GM18519 (cell line): Measurements from ENCODE around the gene GUCY2D.
"Not testable (repeated sequence)": the region's sequence is repeated elsewhere in the genome, so short reads cannot be mapped to it uniquely, and the experiment has no call there.

ENCODE experiments used
- ATAC-seq: cut with Tn5 transposase; IDR thresholded peaks from one replicate; pipeline ENCODE4 v1.9.1; 2021; ENCODE audit warnings: mild to moderate bottlenecking, moderate library complexity; ENCODE audit not compliant: unreplicated experiment, low FRiP score

The GUCY2D gene

DNA sequence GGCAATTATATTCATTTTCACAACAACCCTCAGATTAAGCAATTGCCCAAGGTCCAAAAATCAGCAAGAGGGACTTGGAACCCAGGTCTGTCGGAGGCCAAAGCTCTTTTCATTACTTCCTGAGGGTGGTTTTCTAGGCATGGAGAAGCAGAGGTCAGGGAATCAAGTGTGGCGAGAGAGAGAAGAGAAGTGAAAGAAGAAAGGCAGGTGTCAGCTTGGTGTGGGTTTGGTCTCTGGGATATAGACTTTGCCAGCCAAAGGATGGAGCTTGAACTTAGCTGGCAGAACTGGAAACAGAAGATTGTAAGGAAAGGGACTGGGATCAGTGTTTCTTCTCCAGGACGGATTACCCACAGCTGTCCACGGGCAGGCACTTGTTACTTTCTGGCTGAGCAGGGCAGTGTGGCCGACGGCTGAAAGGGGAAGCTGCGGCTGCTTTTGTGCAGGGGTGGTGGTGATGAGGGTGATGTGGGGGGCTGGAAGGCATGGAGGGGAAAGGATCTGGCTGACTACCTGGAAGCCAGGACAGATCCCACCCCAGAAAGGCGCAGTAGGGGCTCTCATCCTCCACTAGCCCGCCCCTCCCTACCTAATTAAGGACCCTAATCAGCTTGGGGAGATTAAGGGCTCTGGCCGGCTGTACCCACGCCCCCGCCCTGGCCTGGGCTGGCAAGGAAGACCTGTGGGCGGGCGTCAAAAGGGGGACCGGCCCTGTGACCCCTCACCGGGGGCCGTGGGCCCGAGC, at the start of gene GUCY2D:
Gene GUCY2D, plus strand, starts transcription at position 640 of the 745 bp plus-strand sequence. CDS start 433 bp downstream, outside the sequence.
- ATAC-seq, result no peak

DNA sequence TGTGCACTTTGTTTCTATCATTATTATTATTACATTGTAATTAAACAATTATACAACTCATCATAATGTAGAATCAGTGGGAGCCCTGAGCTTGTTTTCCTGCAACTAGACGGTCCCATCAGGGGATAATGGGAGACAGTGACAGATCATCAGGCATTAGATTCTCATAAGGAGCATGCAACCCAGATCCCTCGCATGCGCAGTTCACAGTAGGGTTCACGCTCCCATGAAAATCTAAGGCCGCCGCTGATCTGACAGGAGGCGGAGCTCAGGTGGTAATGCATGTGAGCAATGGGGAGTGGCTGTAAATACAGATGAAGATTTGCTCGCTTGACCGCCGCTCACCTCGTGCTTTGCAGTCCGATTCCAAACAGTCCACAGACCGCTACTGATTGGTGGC, 49.1 kb upstream of the GUCY2D start:
- not testable (repeated sequence) for ATAC-seq

DNA sequence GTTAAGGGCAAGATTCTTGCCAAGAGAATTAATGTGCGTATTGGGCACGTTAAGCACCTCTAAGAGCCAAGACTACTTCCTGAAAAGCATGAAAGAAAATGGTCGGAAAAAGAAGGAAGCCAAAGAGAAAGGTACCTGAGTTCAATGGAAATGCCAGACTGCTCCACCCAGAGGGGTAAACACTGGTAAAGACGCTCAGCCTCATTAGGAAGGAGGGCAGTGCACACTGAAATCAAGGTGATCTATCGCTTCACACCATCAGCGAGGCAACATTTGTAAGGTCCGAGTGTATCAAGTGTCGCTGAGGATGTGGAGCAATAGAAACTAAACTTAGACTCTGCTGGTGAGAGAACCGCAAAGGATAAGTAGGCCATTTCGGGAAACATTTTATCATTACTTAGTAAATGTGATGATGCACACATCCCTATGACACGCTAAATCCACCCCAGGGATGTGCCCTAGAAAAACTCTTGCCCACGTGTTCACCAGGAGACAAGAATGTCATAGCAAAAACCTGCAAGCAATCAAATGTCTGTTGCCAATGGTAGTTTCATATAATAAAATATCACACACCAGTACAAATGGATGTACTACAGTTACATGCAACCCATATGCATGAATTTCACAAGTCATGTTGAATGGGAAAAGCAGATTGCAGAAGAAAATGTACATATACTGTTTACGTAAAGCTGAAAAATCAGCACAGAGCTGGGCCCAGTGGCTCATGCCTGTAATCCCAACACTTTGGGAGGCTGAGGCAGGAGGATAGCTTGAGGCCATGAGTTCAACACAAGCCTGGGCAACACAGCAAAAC, 46.8 kb upstream of the GUCY2D start:
- ATAC-seq, result no peak

DNA sequence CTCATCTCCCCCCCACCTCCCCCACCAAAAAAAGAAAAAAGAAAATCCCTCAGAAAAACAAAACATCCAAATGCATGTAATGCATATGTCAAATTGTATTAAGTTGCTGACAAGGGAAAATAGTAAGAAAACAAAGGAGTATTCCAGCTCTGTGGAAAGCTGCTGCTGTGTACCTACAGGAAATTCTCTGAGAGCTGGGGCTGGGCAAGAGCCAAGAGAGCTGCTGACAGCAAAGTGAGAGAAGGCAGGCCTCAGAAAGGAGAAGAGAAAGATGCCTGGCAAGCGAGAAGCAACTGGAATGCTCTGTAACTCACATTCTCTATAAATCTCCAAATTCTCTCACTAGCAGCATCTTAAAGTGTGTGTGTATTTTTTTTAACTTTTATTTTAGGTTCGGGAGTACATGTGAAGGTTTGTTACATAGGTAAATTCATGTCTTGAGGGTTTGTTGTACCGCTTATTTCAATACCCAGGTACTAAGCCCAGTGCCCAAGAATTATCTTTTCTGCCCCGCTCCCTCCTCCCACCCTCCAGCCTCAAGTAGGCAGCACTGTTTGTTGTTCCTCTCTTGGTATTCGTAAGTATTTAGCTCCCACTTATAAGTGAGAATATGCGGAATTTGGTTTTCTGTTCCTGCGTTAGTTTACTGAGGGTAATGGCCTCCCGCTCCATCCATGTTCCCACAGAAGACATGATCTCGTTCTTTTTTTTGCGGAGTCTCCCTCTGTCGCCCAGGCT, 46.0 kb upstream of the GUCY2D start:
- ATAC-seq, result no peak

DNA sequence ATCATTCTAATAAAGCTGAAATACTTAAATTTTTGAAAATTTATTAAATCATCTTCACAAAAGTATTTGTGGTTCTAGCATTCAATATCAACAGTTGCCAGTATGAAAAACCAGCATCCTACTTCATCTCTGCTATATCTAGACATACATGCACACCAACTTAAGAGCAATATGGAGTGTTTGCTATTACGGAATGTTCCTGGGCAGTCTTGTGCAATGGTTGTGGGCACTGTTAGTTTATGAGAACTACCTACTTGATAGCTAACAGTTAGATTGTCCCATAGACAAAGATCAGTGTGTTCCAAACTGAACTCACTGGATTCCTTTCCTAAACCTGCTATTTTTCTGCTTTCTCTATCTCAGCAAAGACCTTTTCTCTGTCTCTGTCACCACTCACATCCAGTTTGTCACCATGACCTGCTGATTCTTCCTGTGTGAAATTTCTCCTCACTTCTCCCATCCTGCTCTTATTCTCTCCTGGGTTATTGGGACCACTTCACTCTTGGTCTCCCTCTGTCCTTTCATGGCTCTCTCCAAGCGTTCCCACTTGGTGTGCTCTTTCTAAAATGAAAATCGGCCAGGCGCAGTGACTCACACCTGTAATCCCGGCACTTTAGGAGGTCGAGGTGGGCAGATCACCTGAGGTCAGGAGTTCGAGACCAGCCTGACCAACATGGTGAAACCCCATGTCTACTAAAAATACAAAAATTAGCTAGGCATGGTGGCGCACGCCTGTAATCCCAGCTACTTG, 42.7 kb upstream of the GUCY2D start:
- no peak for ATAC-seq

DNA sequence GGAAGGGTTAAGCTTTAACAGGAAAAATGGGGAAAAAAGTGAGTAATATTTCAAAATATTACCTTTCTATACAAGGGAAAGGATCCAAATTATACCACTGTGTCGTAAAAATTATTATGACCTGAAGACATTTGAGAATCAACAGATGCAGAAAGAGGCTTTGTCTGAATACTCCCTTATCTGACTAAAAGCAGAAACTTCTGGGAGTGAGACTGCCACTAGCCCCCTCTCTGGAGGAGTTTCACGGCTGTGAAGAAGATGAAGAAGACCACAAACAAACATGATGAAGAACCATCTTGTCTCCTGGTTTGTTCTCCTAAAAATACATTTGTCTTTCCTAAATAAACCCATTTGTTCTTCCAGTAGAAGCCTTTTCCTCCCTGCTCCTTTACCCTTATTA, 41.0 kb upstream of the GUCY2D start:
- ATAC-seq, result no peak

DNA sequence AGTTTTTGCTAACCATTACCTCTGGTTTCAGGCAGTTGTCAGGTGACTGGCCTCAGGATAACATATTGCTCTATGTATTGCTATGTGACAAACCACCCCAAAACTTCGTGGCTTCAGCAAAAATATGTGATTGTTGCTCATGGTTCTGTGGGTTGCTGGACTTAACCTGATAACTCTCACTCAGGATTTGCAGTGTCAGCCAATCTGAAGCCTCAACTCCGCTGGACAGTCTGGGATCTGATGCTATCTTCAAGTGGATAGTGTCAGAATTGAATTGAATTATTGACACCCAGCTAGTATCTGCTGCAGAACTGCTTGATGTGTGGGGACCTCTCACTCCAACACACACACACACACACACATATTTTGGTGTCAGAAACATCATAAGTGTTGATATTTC, 34.7 kb upstream of the GUCY2D start:
- ATAC-seq, result no peak

DNA sequence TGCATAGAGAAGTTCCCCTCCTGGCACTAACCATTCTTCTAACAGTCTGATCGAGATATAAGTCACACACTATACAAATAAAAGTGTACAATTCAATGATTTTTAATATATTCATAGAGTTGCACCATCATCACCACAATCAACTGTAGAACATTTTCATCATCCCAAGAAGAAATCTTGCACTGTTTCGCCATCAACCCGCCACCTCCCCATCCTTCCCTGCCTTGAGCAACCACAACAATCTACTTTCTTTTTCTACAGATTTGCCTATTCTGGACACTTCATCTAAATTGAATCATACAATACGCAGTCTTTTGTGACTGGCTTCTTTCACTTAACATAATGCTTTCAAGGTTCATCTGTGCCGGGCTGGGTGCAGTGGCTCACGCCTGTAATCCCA, 33.0 kb upstream of the GUCY2D start:
- ATAC-seq, result no peak

DNA sequence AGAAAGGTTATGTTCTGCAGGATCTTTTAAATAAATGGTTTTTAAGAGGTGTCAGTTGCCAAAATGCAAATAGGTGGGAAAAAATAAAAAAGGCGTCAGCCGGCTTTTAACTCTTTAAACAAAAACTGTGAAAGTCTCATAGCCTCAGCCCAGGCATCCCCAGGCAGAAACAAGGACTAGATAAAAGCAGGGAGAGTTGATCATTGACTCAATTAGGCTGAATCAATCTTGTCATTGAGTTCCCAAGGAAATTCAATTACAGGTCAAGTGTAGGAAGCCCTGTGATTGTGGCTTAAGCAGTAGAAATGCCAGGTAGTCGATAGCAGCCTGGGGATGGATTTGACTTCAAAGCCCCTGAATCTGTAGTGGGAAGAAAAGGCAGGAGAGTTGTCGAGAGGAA, 30.8 kb upstream of the GUCY2D start:
- no peak for ATAC-seq

DNA sequence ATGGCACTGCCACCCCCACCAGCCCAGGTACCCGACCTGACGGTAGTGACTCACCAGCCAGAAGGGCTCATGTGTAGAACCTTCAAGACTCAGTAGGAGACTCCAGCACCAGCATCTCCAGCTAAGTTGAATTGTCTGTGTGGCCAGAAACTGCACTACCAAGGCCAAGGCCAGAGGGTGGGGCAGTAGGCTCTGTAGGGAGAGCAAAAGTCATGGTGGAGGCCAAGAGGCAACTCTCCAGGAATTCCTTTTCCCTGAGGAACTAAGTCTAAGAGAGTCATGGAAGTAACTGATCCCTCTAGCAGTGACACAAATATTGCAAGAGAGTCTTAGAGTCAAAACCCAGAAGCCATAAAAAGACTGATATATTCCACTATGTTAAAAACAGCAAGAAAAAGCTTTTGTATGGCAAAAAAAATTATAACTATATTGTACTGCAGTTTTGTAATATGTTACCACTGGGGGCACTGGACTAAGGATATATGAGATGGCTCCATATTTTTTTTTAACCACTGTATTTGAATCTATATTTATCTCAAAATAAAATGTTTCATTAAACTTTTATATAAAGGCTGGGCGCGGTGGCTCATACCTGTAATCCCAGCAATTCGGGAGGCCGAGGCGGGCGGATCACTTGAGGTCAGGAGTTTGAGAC, 30.2 kb upstream of the GUCY2D start:
- no peak for ATAC-seq

DNA sequence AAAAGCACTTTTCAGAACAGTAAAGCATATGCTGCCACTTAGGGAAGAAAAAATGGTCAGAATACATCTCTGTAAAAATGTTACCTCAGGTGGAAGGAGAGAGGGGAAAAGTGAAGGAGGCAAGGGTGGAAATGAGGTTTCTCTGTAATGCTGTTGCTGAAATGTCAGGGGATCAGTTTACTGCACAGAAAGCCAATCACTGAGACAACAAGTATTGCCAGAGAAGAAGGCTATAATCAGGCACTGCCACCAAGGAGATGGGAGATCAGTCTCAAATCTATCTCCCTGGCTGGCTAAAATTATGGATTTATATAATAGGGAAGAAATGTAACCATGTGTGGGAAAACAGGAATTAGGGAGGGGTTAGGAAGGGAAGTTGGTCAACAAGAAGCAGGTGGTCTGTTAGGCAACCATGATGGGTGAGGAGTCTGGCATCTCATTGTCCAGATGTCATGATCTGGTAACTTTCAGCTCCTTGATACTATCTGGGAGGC, 27.7 kb upstream of the GUCY2D start:
- no peak for ATAC-seq

DNA sequence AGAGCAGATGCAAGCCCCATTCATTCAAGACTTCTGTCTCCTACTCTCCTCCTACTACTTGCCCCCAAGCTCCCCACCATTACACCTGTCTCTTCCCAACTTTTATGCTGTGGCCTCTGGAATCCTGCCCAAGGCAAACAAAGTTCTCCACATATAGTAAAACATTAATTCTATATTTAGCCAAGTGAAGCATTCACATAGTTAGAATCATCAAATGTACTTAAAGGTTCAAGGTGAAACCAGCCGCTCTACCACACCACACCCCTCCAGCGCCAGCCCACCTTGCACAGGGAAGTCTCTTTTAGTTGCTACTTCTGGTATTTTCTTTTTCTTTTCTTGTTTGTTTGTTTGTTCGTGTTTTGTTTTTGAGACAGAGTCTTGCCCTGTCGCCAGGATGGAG, 25.4 kb upstream of the GUCY2D start:
- no peak for ATAC-seq

DNA sequence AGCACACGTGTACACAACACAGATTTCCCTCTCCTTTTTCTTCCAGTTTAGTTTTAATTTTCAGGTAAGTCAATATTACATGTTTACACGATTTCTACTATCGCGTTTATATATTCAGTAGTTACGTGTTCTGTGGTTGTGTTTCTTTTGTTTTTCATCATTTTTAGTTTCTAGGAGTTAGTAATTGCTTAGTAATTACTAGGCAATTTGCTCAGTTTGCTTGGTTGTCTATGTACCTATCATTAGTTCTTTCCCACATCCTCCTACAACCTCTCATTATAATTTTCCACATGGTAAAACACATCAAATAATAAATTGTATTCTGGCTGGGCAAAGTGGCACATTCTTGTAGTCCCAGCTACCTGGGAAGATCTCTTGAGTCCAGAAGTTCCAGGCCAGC, 24.6 kb upstream of the GUCY2D start:
- no peak for ATAC-seq

DNA sequence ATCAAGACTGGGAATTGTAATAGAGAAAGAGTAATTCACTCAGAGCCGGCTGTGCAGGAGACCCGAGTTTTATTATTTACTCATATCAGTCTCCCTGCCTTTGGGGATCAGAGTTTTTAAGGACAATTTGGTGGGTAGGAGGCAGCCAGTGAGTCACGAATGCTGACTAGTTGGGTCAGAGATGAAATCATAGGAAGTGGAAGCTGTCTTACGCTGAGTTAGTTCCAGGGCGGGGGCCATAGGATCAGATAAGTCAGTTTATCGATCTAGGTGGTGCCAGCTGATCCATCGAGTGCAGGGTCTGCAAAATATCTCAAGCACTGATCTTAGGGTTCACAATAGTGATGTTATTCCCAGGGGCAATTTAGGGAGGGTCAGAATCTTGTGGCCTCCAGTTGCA, 20.2 kb upstream of the GUCY2D start:
- no peak for ATAC-seq

DNA sequence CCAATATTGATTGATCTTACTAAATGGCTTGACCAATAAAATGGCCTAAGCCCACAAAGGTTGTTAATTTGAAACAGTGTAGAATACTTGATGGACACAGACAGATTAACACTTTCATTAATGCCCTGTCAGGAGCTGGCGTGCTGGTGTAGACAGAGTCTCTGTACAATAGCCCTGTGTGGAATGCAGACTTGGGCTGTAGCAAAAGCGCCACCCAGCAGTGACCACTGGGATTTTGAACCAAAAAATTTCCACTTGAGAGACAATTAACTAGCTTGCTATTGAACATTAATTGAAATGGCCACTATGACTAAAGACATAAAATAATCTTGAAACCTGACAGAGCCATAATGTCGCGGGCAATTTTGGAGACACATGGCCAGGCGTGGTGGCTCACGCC, 19.7 kb upstream of the GUCY2D start:
- ATAC-seq, result no peak

DNA sequence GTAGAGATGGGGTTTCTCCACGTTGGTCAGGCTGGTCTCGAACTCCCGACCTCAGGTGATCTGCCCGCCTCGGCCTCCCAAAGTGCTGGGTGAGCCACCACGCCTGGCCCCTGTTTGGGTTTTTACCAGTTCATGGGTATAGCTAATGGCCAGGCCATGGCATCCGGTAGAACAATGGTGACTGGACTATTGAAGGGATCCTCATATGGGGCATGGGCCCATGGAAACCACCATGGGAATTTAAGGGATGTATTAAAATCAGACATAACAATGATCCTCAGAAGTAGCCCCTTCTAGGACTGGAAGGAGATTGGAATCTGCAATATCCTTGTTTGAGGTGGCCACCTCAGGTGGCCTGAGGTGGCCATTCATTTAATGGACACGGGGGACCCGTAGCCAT, 17.5 kb upstream of the GUCY2D start:
- no peak for ATAC-seq

DNA sequence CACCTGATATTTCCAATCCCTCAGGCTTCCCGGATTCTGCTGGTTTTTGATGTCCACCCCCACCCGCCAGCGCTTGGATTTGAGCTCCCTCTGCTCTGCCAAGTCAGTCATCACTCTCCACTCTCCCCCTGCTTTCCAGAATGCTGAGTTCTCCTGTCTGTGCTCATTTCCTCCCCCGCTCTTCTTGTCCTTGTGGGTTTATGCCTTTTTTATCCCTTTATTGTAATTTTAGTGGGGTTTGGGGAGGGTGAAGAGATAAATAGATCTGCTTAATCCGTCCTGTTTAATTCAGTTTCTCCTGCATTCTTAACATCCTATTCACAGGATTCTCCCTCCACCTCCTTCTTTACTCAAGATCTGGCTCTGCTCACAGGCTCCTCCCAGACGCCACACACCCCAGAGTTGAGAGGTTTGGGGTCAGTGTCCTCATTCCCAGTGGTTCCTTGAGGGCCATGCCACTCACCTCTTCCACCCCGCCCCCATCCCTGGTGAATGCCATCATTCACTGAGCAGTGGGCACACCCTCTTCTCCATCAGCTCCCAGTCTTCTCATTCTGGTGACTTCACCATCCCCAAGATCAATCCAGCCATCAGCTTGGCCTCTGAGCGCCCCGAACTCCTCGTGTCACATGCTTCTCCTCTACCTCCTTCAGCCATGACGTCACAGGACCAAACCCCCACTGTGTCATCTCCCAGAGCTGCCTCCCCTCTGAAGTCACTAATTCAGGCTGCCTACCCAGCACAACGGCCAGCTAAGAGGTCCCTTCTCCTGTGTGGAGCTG, 15.1 kb upstream of the GUCY2D start:
- no peak for ATAC-seq

DNA sequence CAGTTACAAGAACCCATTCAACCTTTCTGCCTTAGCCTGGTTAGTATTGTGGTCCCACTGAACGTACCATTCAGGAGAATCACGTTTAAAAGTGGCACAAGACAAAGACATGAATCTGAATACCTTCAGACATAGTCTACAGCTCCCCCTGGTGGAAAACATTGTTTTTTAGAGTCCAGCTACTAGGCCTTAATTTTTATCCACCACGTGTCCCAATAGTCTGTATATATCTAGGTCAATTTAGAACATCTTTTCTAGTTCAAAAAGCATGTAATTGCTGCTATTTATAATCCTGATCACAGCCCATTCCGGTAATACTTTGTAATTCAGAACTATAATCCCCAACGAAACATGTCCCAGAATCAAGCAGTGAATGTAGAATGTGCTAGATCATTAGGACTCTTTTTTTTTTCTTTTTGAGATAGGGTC, 13.7 kb upstream of the GUCY2D start:
- ATAC-seq, result no peak
